Neural cell (in vitro differentiated cells): ENCODE results near the gene HOXA3. TPM values are rescaled to one million over a fixed set of nuclear protein-coding genes. Genes with fewer than 3 reads are reported as not detected.
A peak's percentile ranks its signal among the peaks of the same experiment; 100 is the strongest.

Source experiments
- H2AFZ ChIP-seq: fragments of 200-600, 300-800 bp; sonication (generic), shearing (Covaris generic); 2 replicates; pipeline ENCODE4 v1.6.0; 2014; ENCODE audit warnings: low read depth, mild to moderate bottlenecking, antibody characterized with exemption, low read length, moderate library complexity
- H3F3A ChIP-seq: fragments of 200-600 bp; shearing (Covaris generic); 2 replicates; pipeline ENCODE4 v1.6.1; 2016; ENCODE audit warnings: mild to moderate bottlenecking, moderate library complexity, mixed read lengths, antibody characterized with exemption, low read length; ENCODE audit not compliant: insufficient read depth, poor library complexity, severe bottlenecking
- H3K27ac ChIP-seq: fragments of 200-600, 300-800 bp; sonication (generic), shearing (Covaris generic); 2 replicates; pipeline ENCODE4 v1.5.1; 2014; ENCODE audit warnings: mild to moderate bottlenecking, low read length, moderate library complexity
- H3K27me3 ChIP-seq: fragments of 300-800, 200-600 bp; sonication (generic), shearing (Covaris generic); 2 replicates; pipeline ENCODE4 v1.6.0; 2014; ENCODE audit warnings: mild to moderate bottlenecking, low read depth, low read length, moderate library complexity; ENCODE audit not compliant: insufficient read depth
- H3K36me3 ChIP-seq: fragments of 300-800, 200-600 bp; sonication (generic), shearing (Covaris generic); 2 replicates; pipeline ENCODE4 v1.5.1; 2014; ENCODE audit warnings: mild to moderate bottlenecking, antibody characterized with exemption, low read length, moderate library complexity; ENCODE audit not compliant: insufficient read depth
- H3K4me2 ChIP-seq: fragments of 300-800, 200-600 bp; sonication (generic), shearing (Covaris generic); 2 replicates; pipeline ENCODE4 v1.6.0; 2014; ENCODE audit warnings: mild to moderate bottlenecking, low read length
- H3K4me3 ChIP-seq: fragments of 300-800, 200-600 bp; sonication (generic), shearing (Covaris generic); 2 replicates; pipeline ENCODE4 v1.5.1; 2014; ENCODE audit warnings: mild to moderate bottlenecking, low read length, moderate library complexity
- H3K79me2 ChIP-seq: fragments of 200-600 bp; shearing (Covaris generic); replicated peaks from 2 replicates; pipeline ENCODE4 v1.6.0; 2014; ENCODE audit warnings: mild to moderate bottlenecking, low read length, moderate library complexity; ENCODE audit not compliant: insufficient read depth
- H3K9ac ChIP-seq: fragments of 300-800, 200-600 bp; sonication (generic), shearing (Covaris generic); 2 replicates; pipeline ENCODE4 v1.6.1; 2016; ENCODE audit warnings: mild to moderate bottlenecking, low read length, mixed read lengths
- H3K9me2 ChIP-seq: fragments of 200-600 bp; shearing (Covaris generic); 2 replicates; pipeline ENCODE4 v1.6.1; 2016; ENCODE audit warnings: mild to moderate bottlenecking, low read length, mixed read lengths; ENCODE audit not compliant: insufficient read depth
- H3K9me3 ChIP-seq: fragments of 200-600, 300-800 bp; sonication (generic), shearing (Covaris generic); 2 replicates; pipeline ENCODE4 v1.6.1; 2016; ENCODE audit warnings: mild to moderate bottlenecking, mixed run types, low read length, moderate library complexity, mixed read lengths
- H4K20me1 ChIP-seq: fragments of 200-600 bp; shearing (Covaris generic); 2 replicates; pipeline ENCODE4 v1.6.1; 2016; ENCODE audit warnings: mild to moderate bottlenecking, mixed run types; ENCODE audit not compliant: insufficient read depth
- EP300 ChIP-seq: fragments of 450-650 bp; conservative IDR thresholded peaks from 2 replicates; pipeline ENCODE4 v1.6.1; 2014; ENCODE audit warnings: antibody characterized with exemption, mild to moderate bottlenecking, moderate library complexity; ENCODE audit not compliant: poor library complexity, severe bottlenecking
- EZH2 ChIP-seq: fragments of 200-600, 300-800 bp; shearing (Covaris generic), sonication (generic); IDR thresholded peaks from 2 replicates; pipeline ENCODE4 v1.6.1; 2014; ENCODE audit warnings: antibody characterized with exemption, low read length, borderline replicate concordance, mild to moderate bottlenecking; ENCODE audit not compliant: insufficient read depth, poor library complexity, severe bottlenecking
- MXI1 ChIP-seq: fragments of 450-650 bp; conservative IDR thresholded peaks from 2 replicates; pipeline ENCODE4 v1.6.1; 2014; ENCODE audit warnings: antibody characterized with exemption, mild to moderate bottlenecking; ENCODE audit not compliant: poor library complexity, severe bottlenecking
- POLR2AphosphoS5 ChIP-seq: IDR thresholded peaks from 2 replicates; pipeline ENCODE4 v1.6.1; 2012
- RAD21 ChIP-seq: fragments of 450-650 bp; conservative IDR thresholded peaks from 2 replicates; pipeline ENCODE4 v1.6.1; 2014; ENCODE audit warnings: antibody characterized with exemption, mild to moderate bottlenecking, moderate library complexity
- SMC3 ChIP-seq: fragments of 450-650 bp; conservative IDR thresholded peaks from 2 replicates; pipeline ENCODE4 v1.6.1; 2014; ENCODE audit warnings: antibody characterized with exemption, mild to moderate bottlenecking, moderate library complexity; ENCODE audit not compliant: poor library complexity
- TAF1 ChIP-seq: IDR thresholded peaks from 2 replicates; pipeline ENCODE4 v1.6.1; 2012; ENCODE audit warnings: low read depth
- polyA plus RNA-seq: library from polyadenylated mRNA; depleted of rRNA; stranded (reverse); fragments of >200 nt; gene quantifications from 2 replicates; pipeline ENCODE4 v1.2.3, GENCODE V29; 2014
- TF ChIP-seq, protein P1 (sequence below): fragments of 450-650 bp; IDR thresholded peaks from 2 replicates; pipeline ENCODE4 v1.5.1; 2014; ENCODE audit warnings: antibody characterized with exemption, mild to moderate bottlenecking, moderate library complexity; ENCODE audit not compliant: poor library complexity, severe bottlenecking
- TF ChIP-seq, protein P2 (sequence below): IDR thresholded peaks from 2 replicates; pipeline ENCODE4 v1.6.1; 2012; ENCODE audit warnings: borderline replicate concordance

The HOXA3 gene
- polyA plus RNA-seq, 1 donor from 2014 or later, result not detected

DNA sequence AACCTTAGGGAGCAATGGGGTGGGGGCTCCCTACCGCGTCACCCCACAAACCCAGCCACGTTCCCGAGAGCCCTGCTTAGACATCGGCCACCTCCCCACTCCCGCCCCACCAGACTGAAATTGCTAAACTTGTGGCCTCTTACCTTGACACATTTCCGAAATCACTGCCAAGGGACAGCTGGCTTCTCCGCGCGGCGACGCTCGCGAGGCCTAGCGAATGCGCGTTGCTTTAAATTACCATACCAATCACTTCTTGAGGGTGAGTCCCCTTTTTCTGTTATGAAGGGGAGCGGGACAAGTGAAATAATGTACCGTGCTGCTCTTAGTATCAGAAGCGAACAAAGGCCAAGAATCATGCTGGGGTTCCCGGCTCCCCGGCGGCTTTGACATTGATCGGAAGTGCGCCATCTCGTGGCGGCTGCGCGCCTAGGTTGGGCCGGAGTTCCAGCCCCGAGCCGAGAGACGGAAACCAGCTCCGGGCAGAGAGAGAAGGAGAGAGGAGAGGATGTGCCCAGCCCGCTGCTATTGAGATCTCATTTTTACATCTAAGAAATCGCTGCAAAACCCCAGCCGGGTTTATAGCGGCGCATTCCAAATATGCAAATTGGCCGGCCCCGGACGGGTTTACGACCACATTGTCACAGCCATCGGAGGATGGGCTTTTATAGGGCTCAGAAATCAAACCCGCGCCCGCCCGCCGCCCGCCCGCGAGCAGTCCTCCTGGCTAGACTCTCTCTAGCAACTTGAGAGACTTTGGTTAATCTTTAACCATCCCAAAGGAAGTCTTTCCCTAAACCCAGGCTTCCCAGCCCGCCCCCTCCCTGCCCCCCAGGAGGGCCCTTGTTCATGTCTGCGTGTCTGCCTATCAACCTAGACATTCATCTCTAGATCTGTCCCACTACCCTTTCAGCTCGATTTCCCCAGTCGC is 27.4 kb upstream of the HOXA3 start:
- no peak overlapping the region for H3K4me3 ChIP-seq
- no peak overlapping the region for H2AFZ ChIP-seq
- H3K27me3 ChIP-seq, result peaks cover 100% of the 10 kb centered on the region
- H3F3A ChIP-seq, result no peaks in the 10 kb centered on the region
- H3K4me2 ChIP-seq, result no peak overlapping the region
- TF ChIP-seq RAD21 (no peak), SMC3 (peak; percentile 32), EZH2 (no peak), EP300 (no peak)
- TF ChIP-seq, protein P1, sequence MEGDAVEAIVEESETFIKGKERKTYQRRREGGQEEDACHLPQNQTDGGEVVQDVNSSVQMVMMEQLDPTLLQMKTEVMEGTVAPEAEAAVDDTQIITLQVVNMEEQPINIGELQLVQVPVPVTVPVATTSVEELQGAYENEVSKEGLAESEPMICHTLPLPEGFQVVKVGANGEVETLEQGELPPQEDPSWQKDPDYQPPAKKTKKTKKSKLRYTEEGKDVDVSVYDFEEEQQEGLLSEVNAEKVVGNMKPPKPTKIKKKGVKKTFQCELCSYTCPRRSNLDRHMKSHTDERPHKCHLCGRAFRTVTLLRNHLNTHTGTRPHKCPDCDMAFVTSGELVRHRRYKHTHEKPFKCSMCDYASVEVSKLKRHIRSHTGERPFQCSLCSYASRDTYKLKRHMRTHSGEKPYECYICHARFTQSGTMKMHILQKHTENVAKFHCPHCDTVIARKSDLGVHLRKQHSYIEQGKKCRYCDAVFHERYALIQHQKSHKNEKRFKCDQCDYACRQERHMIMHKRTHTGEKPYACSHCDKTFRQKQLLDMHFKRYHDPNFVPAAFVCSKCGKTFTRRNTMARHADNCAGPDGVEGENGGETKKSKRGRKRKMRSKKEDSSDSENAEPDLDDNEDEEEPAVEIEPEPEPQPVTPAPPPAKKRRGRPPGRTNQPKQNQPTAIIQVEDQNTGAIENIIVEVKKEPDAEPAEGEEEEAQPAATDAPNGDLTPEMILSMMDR, result peak; percentile 54
- TF ChIP-seq, protein P2, sequence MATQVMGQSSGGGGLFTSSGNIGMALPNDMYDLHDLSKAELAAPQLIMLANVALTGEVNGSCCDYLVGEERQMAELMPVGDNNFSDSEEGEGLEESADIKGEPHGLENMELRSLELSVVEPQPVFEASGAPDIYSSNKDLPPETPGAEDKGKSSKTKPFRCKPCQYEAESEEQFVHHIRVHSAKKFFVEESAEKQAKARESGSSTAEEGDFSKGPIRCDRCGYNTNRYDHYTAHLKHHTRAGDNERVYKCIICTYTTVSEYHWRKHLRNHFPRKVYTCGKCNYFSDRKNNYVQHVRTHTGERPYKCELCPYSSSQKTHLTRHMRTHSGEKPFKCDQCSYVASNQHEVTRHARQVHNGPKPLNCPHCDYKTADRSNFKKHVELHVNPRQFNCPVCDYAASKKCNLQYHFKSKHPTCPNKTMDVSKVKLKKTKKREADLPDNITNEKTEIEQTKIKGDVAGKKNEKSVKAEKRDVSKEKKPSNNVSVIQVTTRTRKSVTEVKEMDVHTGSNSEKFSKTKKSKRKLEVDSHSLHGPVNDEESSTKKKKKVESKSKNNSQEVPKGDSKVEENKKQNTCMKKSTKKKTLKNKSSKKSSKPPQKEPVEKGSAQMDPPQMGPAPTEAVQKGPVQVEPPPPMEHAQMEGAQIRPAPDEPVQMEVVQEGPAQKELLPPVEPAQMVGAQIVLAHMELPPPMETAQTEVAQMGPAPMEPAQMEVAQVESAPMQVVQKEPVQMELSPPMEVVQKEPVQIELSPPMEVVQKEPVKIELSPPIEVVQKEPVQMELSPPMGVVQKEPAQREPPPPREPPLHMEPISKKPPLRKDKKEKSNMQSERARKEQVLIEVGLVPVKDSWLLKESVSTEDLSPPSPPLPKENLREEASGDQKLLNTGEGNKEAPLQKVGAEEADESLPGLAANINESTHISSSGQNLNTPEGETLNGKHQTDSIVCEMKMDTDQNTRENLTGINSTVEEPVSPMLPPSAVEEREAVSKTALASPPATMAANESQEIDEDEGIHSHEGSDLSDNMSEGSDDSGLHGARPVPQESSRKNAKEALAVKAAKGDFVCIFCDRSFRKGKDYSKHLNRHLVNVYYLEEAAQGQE, result no peak
- H3K9me3 ChIP-seq, result peaks cover 8% of the 10 kb centered on the region
- H3K79me2 ChIP-seq, result no peaks in the 10 kb centered on the region
- H3K27ac ChIP-seq, result no peak overlapping the region
- no peaks in the 10 kb centered on the region for H3K9me2 ChIP-seq
- no peak overlapping the region for H3K9ac ChIP-seq
- H4K20me1 ChIP-seq, result no peaks in the 10 kb centered on the region
- H3K36me3 ChIP-seq, result no peaks in the 10 kb centered on the region

GRCh38 chr7:27179030-27179429 is 26.6 kb upstream of the HOXA3 start:
- Histone ChIP-seq H3K27ac (no peak overlapping the region), H3K9me2 (no peaks in the 10 kb centered on the region), H3F3A (no peaks in the 10 kb centered on the region), H3K79me2 (no peaks in the 10 kb centered on the region), H3K36me3 (no peaks in the 10 kb centered on the region), H3K4me2 (no peak overlapping the region), H4K20me1 (no peaks in the 10 kb centered on the region), H3K9ac (no peak overlapping the region), H2AFZ (no peak overlapping the region), H3K27me3 (peaks cover 100% of the 10 kb centered on the region), H3K9me3 (peaks cover 8% of the 10 kb centered on the region), H3K4me3 (no peak overlapping the region)
- TF ChIP-seq EZH2 (peak; percentile 70), TAF1 (no peak), MXI1 (no peak), POLR2AphosphoS5 (no peak), SMC3 (no peak), RAD21 (no peak)
- TF ChIP-seq, protein P2, result no peak
- TF ChIP-seq, protein P1, result no peak
